ENCODE measurements around the gene SECISBP2. TPM values are rescaled to one million over a fixed set of nuclear protein-coding genes. Genes with fewer than 3 reads are reported as not detected.

Gene SECISBP2
- total and polyA plus RNA-seq, 2 of the 13 experiments (the other 11 are each of a cell fraction or from before 2014, with no cell fraction given) = 32.4 to 38.0 TPM

- no peak for TF ChIP-seq ZNF207 (IDR thresholded peaks at IDR 0.05; ENCODE audit: borderline replicate concordance)
- TF ChIP-seq SP1 (IDR thresholded peaks at IDR 0.05) = no peak
- TF ChIP-seq SP1 (CRISPR knock-in tag; IDR thresholded peaks at IDR 0.05) = no peak
- no peak for TF ChIP-seq KDM2A (CRISPR knock-in tag; IDR thresholded peaks at IDR 0.05; ENCODE audit: borderline replicate concordance, low read depth)
- no peak for TF ChIP-seq NKX3-1 (CRISPR knock-in tag; IDR thresholded peaks at IDR 0.05)
- no peak for TF ChIP-seq REXO4 (CRISPR knock-in tag; IDR thresholded peaks at IDR 0.05; ENCODE audit: borderline replicate concordance)
- TF ChIP-seq MIER3 (CRISPR knock-in tag; IDR thresholded peaks at IDR 0.05; ENCODE audit: borderline replicate concordance) = no peak
- no peak for TF ChIP-seq ZNF224 (CRISPR knock-in tag; IDR thresholded peaks at IDR 0.05)
- no peak for TF ChIP-seq SPEN (CRISPR knock-in tag; IDR thresholded peaks at IDR 0.05; ENCODE audit: low read depth)
- TF ChIP-seq KLF12 (CRISPR knock-in tag; IDR thresholded peaks at IDR 0.05; ENCODE audit: borderline replicate concordance) = no peak
- TF ChIP-seq ZNF776 (CRISPR knock-in tag; IDR thresholded peaks at IDR 0.05) = no peak
- TF ChIP-seq SOX5 (CRISPR knock-in tag; IDR thresholded peaks at IDR 0.05; ENCODE audit: borderline replicate concordance) = no peak
Observed at GRCh38 chr9:89367726-89368437, 49.6 kb downstream of the SECISBP2 start (continued).

- BruUV-seq (replicated peaks) = no TSS peak
- H3K4me2 ChIP-seq (ENCODE audit: low read depth, low read length) = no peak overlapping the region
- H3K9me3 ChIP-seq (ENCODE audit: low read length) = no peaks in the 10 kb centered on the region
- H3K27ac ChIP-seq (ENCODE audit: extremely low read length, insufficient read depth, low read length) = no peak overlapping the region
- DNase-seq (ENCODE audit: low spot score) (no peak), ATAC-seq (no peak), FAIRE-seq (no peak)
- peaks cover 0 to 4% of the 10 kb centered on the region in 2 experiments; a peak in 1 of 5 replicates for H3K27me3 ChIP-seq (ENCODE audit: control insufficient read depth in 1 of 2, insufficient read depth in 2 of 2, low read length in 2 of 2)
- peaks cover 49% of the 10 kb centered on the region for H3K4me1 ChIP-seq (ENCODE audit: insufficient read depth, low read length)
- intact Hi-C loops (cut with micrococcal nuclease; ENCODE audit: unreplicated experiment) (no loop called here), in situ Hi-C loops (cut with HindIII; ENCODE audit: extremely low pct_ligation_motif_present, low pct_unique_long_range_greater_than_20kb) (no loop called here)
- no peaks in the 10 kb centered on the region for H3K36me3 ChIP-seq (replicated peaks in 1 of 2; ENCODE audit: control insufficient read depth in 1 of 2, insufficient read depth in 2 of 2, low read length in 2 of 2)
- H2AFZ ChIP-seq (ENCODE audit: low read length) = no peak overlapping the region
- POLR2A ChIA-PET = interaction anchor here (1.3 kb wide), 1 partner anchor 11 kb away, joined by 3 read pairs; no protein-coding TSS in a partner anchor
- TF ChIP-seq ZNF441 (CRISPR knock-in tag; IDR thresholded peaks at IDR 0.05; ENCODE audit: borderline replicate concordance) (no peak), RXRB (CRISPR knock-in tag; IDR thresholded peaks at IDR 0.05; ENCODE audit: borderline replicate concordance) (no peak), MED1 (CRISPR knock-in tag; IDR thresholded peaks at IDR 0.05) (no peak), FOXC1 (CRISPR knock-in tag; IDR thresholded peaks at IDR 0.05; ENCODE audit: borderline replicate concordance) (no peak), MXD4 (CRISPR knock-in tag; IDR thresholded peaks at IDR 0.05) (no peak), TEF (CRISPR knock-in tag; IDR thresholded peaks at IDR 0.05) (no peak)
- H3K4me3 ChIP-seq (replicated peaks in 1 of 3; ENCODE audit: insufficient read depth in 1 of 3, low read depth in 2 of 3, low read length in 3 of 3) = no peak overlapping the region
- H4K20me1 ChIP-seq (ENCODE audit: insufficient read depth, low read length) = no peaks in the 10 kb centered on the region
- H3K9ac ChIP-seq (ENCODE audit: insufficient read depth, low read depth, low read length) = no peak overlapping the region
- CTCF ChIA-PET (ENCODE audit: low intra/inter-chr PET ratio, low total read pairs) = no interaction called here
- no peaks in the 10 kb centered on the region for H3K79me2 ChIP-seq (ENCODE audit: insufficient read depth, low read length)
- WGBS (ENCODE audit: low lambda C conversion rate) = 84% methylated on average over 4 of the region's 7 CpGs
Observed at GRCh38 chr9:89368550-89368949, 50.2 kb downstream of the SECISBP2 start.
